DLD1 (cell line): ENCODE results near the gene ST8SIA6.

Experiments used
- in situ Hi-C: cut with HindIII; loops from 2 replicates; pipeline ENCODE4 v1.10.0; 2017; ENCODE audit warnings: low sequenced_read_pairs

Gene ST8SIA6

GRCh38 chr10:17457083-17457482 is 2.7 kb upstream of the ST8SIA6 start:
- in situ Hi-C loops, result no loop called here

- in situ Hi-C loops, result no loop called here
These were observed 1.7 kb upstream of the ST8SIA6 start for GRCh38 chr10:17456032-17456548.

- in situ Hi-C loops, result no loop called here
These were observed 673 bp upstream of the ST8SIA6 start for GRCh38 chr10:17455015-17455520.

- in situ Hi-C loops, result no loop called here
These were observed 863 bp downstream of the ST8SIA6 start for GRCh38 chr10:17453373-17454091.

- in situ Hi-C loops, result no loop called here
These were observed 1.4 kb downstream of the ST8SIA6 start for GRCh38 chr10:17453035-17453372.

- in situ Hi-C loops, result no loop called here
These were observed 2.1 kb downstream of the ST8SIA6 start for GRCh38 chr10:17452060-17452841.

GRCh38 chr10:17450024-17450423 is 4.4 kb downstream of the ST8SIA6 start:
- in situ Hi-C loops, result no loop called here

GRCh38 chr10:17445400-17445998 is 8.9 kb downstream of the ST8SIA6 start:
- in situ Hi-C loops, result loop anchor here (5.0 to 25.0 kb wide), 2 partner anchors 158 to 608 kb away; no protein-coding TSS in a partner anchor

GRCh38 chr10:17444388-17444714 is 10.0 kb downstream of the ST8SIA6 start:
- in situ Hi-C loops, result loop anchor here (25.0 kb wide), 1 partner anchor 157 kb away; no protein-coding TSS in a partner anchor

GRCh38 chr10:17443707-17444387 is 10.5 kb downstream of the ST8SIA6 start:
- in situ Hi-C loops, result loop anchor here (25.0 kb wide), 1 partner anchor 157 kb away; no protein-coding TSS in a partner anchor

- in situ Hi-C loops, result loop anchor here (25.0 kb wide), 1 partner anchor 151 kb away; no protein-coding TSS in a partner anchor
These were observed 15.8 kb downstream of the ST8SIA6 start for GRCh38 chr10:17438583-17438982.

- in situ Hi-C loops, result loop anchor here (25.0 kb wide), 1 partner anchor 149 kb away; no protein-coding TSS in a partner anchor
These were observed 17.8 kb downstream of the ST8SIA6 start for GRCh38 chr10:17436578-17436977.

GRCh38 chr10:17435953-17436352 is 18.4 kb downstream of the ST8SIA6 start:
- in situ Hi-C loops, result loop anchor here (25.0 kb wide), 1 partner anchor 149 kb away; no protein-coding TSS in a partner anchor

GRCh38 chr10:17435187-17435586 is 19.2 kb downstream of the ST8SIA6 start:
- in situ Hi-C loops, result loop anchor here (25.0 kb wide), 1 partner anchor 148 kb away; no protein-coding TSS in a partner anchor

- in situ Hi-C loops, result loop anchor here (25.0 kb wide), 1 partner anchor 145 kb away; no protein-coding TSS in a partner anchor
These were observed 21.7 kb downstream of the ST8SIA6 start for GRCh38 chr10:17432723-17433122.

- in situ Hi-C loops, result loop anchor here (25.0 kb wide), 1 partner anchor 145 kb away; no protein-coding TSS in a partner anchor
These were observed 22.5 kb downstream of the ST8SIA6 start for GRCh38 chr10:17431871-17432311.

- in situ Hi-C loops, result loop anchor here (25.0 kb wide), 1 partner anchor 144 kb away; no protein-coding TSS in a partner anchor
These were observed 23.6 kb downstream of the ST8SIA6 start for GRCh38 chr10:17430647-17431355.

GRCh38 chr10:17429490-17429889 is 24.9 kb downstream of the ST8SIA6 start:
- in situ Hi-C loops, result loop anchor here (25.0 kb wide), 1 partner anchor 142 kb away; no protein-coding TSS in a partner anchor

GRCh38 chr10:17428351-17429097 is 25.9 kb downstream of the ST8SIA6 start:
- in situ Hi-C loops, result loop anchor here (25.0 kb wide), 1 partner anchor 141 kb away; no protein-coding TSS in a partner anchor
